ENCODE measurements around the gene GALNT13. TPM values are rescaled to one million over a fixed set of nuclear protein-coding genes. Genes with fewer than 3 reads are reported as not detected.

Gene GALNT13
- polyA plus RNA-seq, 1 donor from 2014 or later = not detected

GRCh38 chr2:154488801-154489200 is 617.1 kb downstream of the GALNT13 start:
- no peaks in the 10 kb centered on the region for H3K27me3 Mint-ChIP-seq
- no peak overlapping the region for H3K4me3 Mint-ChIP-seq
- peaks cover 1% of the 10 kb centered on the region for H3K36me3 Mint-ChIP-seq
- H3K4me1 Mint-ChIP-seq = no peaks in the 10 kb centered on the region
- peaks cover 2 to 5% (median 4%) of the 10 kb centered on the region in 3 donors for H3K9me3 Mint-ChIP-seq
- no peak overlapping the region for H3K27ac Mint-ChIP-seq

- Mint-ChIP-seq H3K4me3 (no peak overlapping the region), H3K27me3 (no peaks in the 10 kb centered on the region), H3K36me3 (peaks cover 1% of the 10 kb centered on the region), H3K27ac (no peak overlapping the region), H3K4me1 (no peaks in the 10 kb centered on the region), H3K9me3 (peaks cover 2 to 6% (median 4%) of the 10 kb centered on the region in 3 donors)
These were observed 617.6 kb downstream of the GALNT13 start for GRCh38 chr2:154489266-154489858.

- Mint-ChIP-seq H3K4me1 (no peaks in the 10 kb centered on the region), H3K27me3 (no peaks in the 10 kb centered on the region), H3K9me3 (peaks cover 2 to 8% (median 4%) of the 10 kb centered on the region in 3 donors), H3K36me3 (peaks cover 1% of the 10 kb centered on the region), H3K27ac (no peak overlapping the region), H3K4me3 (no peak overlapping the region)
These were observed 618.8 kb downstream of the GALNT13 start for GRCh38 chr2:154490530-154490929.

- Mint-ChIP-seq H3K27ac (no peak overlapping the region), H3K27me3 (no peaks in the 10 kb centered on the region), H3K9me3 (peaks cover 4 to 11% (median 4%) of the 10 kb centered on the region in 3 donors), H3K4me3 (no peak overlapping the region), H3K4me1 (no peaks in the 10 kb centered on the region), H3K36me3 (peaks cover 1% of the 10 kb centered on the region)
These were observed 623.7 kb downstream of the GALNT13 start for GRCh38 chr2:154495455-154495868.

- H3K4me1 Mint-ChIP-seq = no peaks in the 10 kb centered on the region
- no peaks in the 10 kb centered on the region for H3K27me3 Mint-ChIP-seq
- H3K9me3 Mint-ChIP-seq = peaks cover 1 to 7% (median 4%) of the 10 kb centered on the region in 3 donors
- H3K4me3 Mint-ChIP-seq = no peak overlapping the region
- peaks cover 1% of the 10 kb centered on the region for H3K36me3 Mint-ChIP-seq
- no peak overlapping the region for H3K27ac Mint-ChIP-seq
These were observed 625.3 kb downstream of the GALNT13 start for GRCh38 chr2:154497019-154497418.
